ENCODE results near the gene NEK3.
"Not testable (repeated sequence)": the region's sequence is repeated elsewhere in the genome, so short reads cannot be mapped to it uniquely, and the experiment has no call there.

The NEK3 gene

GRCh38 chr13:52159159-52159982 is at the start of gene NEK3:
TSS of gene NEK3 (minus strand) at chr13:52159597. CDS start at chr13:52156191, 3,406 bp downstream.
- peak; percentile 88 for DNase-seq (ENCODE audit: low spot score)

- not testable (repeated sequence) for DNase-seq (ENCODE audit: low spot score)
Observed at GRCh38 chr13:52208384-52208783, 49.0 kb upstream of the NEK3 start.

GRCh38 chr13:52207896-52208295 is 48.5 kb upstream of the NEK3 start:
- not testable (repeated sequence) for DNase-seq (ENCODE audit: low spot score)

GRCh38 chr13:52207337-52207736 is 47.9 kb upstream of the NEK3 start:
- not testable (repeated sequence) for DNase-seq (ENCODE audit: low spot score)

GRCh38 chr13:52204546-52204945 is 45.1 kb upstream of the NEK3 start:
- DNase-seq (ENCODE audit: low spot score) = not testable (repeated sequence)

- DNase-seq (ENCODE audit: low spot score) = peak; percentile 85
Observed at GRCh38 chr13:52203864-52204263, 44.5 kb upstream of the NEK3 start.

- not testable (repeated sequence) for DNase-seq (ENCODE audit: low spot score)
Observed at GRCh38 chr13:52202506-52202905, 43.1 kb upstream of the NEK3 start.

GRCh38 chr13:52201439-52202193 is 42.2 kb upstream of the NEK3 start:
- DNase-seq (ENCODE audit: low spot score) = peak; percentile 36

GRCh38 chr13:52195401-52195837 is 36.0 kb upstream of the NEK3 start:
- DNase-seq (ENCODE audit: low spot score) = peak; percentile 74

- DNase-seq (ENCODE audit: low spot score) = peak; percentile 91
Observed at GRCh38 chr13:52194184-52194868, 34.9 kb upstream of the NEK3 start.

- DNase-seq (ENCODE audit: low spot score) = peak; percentile 9
Observed at GRCh38 chr13:52193587-52194183, 34.3 kb upstream of the NEK3 start.

GRCh38 chr13:52187424-52188187 is 28.2 kb upstream of the NEK3 start:
- DNase-seq (ENCODE audit: low spot score) = not testable (repeated sequence)

GRCh38 chr13:52187029-52187423 is 27.6 kb upstream of the NEK3 start:
- DNase-seq (ENCODE audit: low spot score) = no peak

- DNase-seq (ENCODE audit: low spot score) = not testable (repeated sequence)
Observed at GRCh38 chr13:52181316-52181954, 22.0 kb upstream of the NEK3 start.

GRCh38 chr13:52179925-52180324 is 20.5 kb upstream of the NEK3 start:
- DNase-seq (ENCODE audit: low spot score) = no peak

- no peak for DNase-seq (ENCODE audit: low spot score)
Observed at GRCh38 chr13:52177276-52177675, 17.9 kb upstream of the NEK3 start.

GRCh38 chr13:52173970-52174369 is 14.6 kb upstream of the NEK3 start:
- not testable (repeated sequence) for DNase-seq (ENCODE audit: low spot score)

GRCh38 chr13:52173373-52173772 is 14.0 kb upstream of the NEK3 start:
- DNase-seq (ENCODE audit: low spot score) = no peak

- DNase-seq (ENCODE audit: low spot score) = not testable (repeated sequence)
Observed at GRCh38 chr13:52171686-52172085, 12.3 kb upstream of the NEK3 start.

GRCh38 chr13:52170828-52171391 is 11.5 kb upstream of the NEK3 start:
- DNase-seq (ENCODE audit: low spot score) = not testable (repeated sequence)
